Activated naive CD4-positive, alpha-beta T cell treated with Interleukin-2 at 50 U/mL for 16 hours (primary cell): ENCODE data around the gene RNASEH2C.
"Not testable (repeated sequence)": the region's sequence is repeated elsewhere in the genome, so short reads cannot be mapped to it uniquely, and the experiment has no call there.

Source experiments
- DNase-seq: peaks from one replicate; pipeline ENCODE4 v3.0.0-alpha.2; 2020

RNASEH2C gene

GRCh38 chr11:65720211-65720934 is at the start of gene RNASEH2C:
TSS of gene RNASEH2C (minus strand) at chr11:65720798. CDS start at chr11:65720758, 40 bp downstream.
- peak; percentile 80 for DNase-seq

GRCh38 chr11:65767806-65768205 is 47.2 kb upstream of the RNASEH2C start:
- not testable (repeated sequence) for DNase-seq

- DNase-seq: no peak
Observed at GRCh38 chr11:65767406-65767805, 46.8 kb upstream of the RNASEH2C start.

- no peak for DNase-seq
Observed at GRCh38 chr11:65766535-65766934, 45.9 kb upstream of the RNASEH2C start.

- DNase-seq: no peak
Observed at GRCh38 chr11:65764434-65764833, 43.8 kb upstream of the RNASEH2C start.

GRCh38 chr11:65762816-65763215 is 42.2 kb upstream of the RNASEH2C start:
- DNase-seq: not testable (repeated sequence)

GRCh38 chr11:65762169-65762568 is 41.6 kb upstream of the RNASEH2C start:
- not testable (repeated sequence) for DNase-seq

GRCh38 chr11:65745049-65745448 is 24.5 kb upstream of the RNASEH2C start:
- no peak for DNase-seq

GRCh38 chr11:65744699-65745042 is 24.1 kb upstream of the RNASEH2C start:
- no peak for DNase-seq

GRCh38 chr11:65744026-65744698 is 23.6 kb upstream of the RNASEH2C start:
- DNase-seq: no peak

GRCh38 chr11:65743681-65744025 is 23.1 kb upstream of the RNASEH2C start:
- DNase-seq: no peak

- DNase-seq: no peak
Observed at GRCh38 chr11:65742353-65742752, 21.8 kb upstream of the RNASEH2C start.

GRCh38 chr11:65741185-65741584 is 20.6 kb upstream of the RNASEH2C start:
- no peak for DNase-seq

- DNase-seq: no peak
Observed at GRCh38 chr11:65739022-65739421, 18.4 kb upstream of the RNASEH2C start.

- DNase-seq: no peak
Observed at GRCh38 chr11:65736810-65737209, 16.2 kb upstream of the RNASEH2C start.

- DNase-seq: not testable (repeated sequence)
Observed at GRCh38 chr11:65735111-65735510, 14.5 kb upstream of the RNASEH2C start.

- DNase-seq: no peak
Observed at GRCh38 chr11:65730461-65730860, 9.9 kb upstream of the RNASEH2C start.

- DNase-seq: no peak
Observed at GRCh38 chr11:65727865-65728264, 7.3 kb upstream of the RNASEH2C start.

GRCh38 chr11:65726660-65727059 is 6.1 kb upstream of the RNASEH2C start:
- no peak for DNase-seq

GRCh38 chr11:65722261-65722660 is 1.7 kb upstream of the RNASEH2C start:
- no peak for DNase-seq

- peak; percentile 36 for DNase-seq
Observed at GRCh38 chr11:65719871-65720210, 757 bp downstream of the RNASEH2C start.

- DNase-seq: no peak
Observed at GRCh38 chr11:65718964-65719492, 1.6 kb downstream of the RNASEH2C start.

GRCh38 chr11:65718531-65718930 is 2.1 kb downstream of the RNASEH2C start:
- DNase-seq: no peak

GRCh38 chr11:65717906-65718305 is 2.7 kb downstream of the RNASEH2C start:
- no peak for DNase-seq
